Measurements from ENCODE around the gene SHISAL1.

SHISAL1 gene

DNA sequence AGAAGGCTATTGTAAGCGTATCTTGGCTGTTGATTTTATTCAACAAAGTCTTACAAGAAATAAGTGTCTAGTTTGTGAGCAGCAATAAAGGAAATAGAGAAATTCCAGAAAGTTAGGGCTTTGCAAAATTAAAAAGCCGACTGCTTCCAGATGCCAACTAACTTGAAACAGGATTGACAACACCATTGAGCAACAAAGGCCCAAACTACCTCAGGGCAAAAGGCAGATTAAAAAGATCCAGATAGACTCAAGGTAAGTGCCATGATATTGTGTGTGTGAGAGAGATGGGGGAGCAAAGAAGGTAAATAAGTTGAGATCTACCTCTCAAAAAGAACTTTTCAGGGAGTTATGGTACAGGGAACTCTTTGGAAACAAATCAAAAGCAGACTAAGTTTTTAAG, 82.9 kb downstream of the SHISAL1 start:
- no peak for DNase-seq (ENCODE audit: low spot score)

DNA sequence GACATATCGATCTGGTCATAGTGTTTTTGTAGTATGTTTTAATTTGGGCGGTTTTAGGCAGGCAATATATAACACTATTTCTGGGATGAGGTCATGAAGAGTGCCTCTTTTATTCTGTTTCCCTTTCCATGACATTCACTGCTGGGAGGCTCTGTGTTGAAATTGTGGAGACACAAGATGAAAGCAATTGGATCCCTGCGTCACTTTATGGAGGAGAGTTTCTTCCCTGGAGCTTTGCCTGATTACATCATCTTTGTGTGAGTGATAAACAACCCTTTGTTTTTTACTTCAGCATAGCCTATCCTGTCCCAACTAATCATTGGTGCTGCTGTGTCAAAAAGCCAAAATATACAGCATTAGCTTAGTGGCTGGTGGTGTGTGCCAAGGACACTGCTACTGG, 83.4 kb downstream of the SHISAL1 start:
- no peak for DNase-seq (ENCODE audit: low spot score)

DNA sequence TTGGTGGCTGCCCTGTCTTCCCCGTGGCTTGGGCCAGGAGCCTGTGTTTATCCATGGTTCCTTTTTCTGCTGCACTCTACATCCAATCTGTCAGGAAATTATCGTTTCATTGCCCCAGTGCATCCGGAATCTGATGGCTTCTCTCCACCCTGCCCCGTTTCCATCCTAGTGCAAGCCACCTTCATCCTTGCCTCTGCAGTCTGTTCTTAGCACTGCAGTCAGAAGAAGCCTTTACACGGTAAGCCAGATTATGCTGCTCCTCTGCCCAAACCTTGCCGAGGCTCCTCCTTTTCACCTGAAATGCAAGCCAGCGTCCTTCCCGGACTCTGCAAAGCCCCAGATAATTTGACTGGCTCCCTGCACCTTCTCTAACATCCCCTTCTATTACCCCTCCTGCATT, 86.9 kb downstream of the SHISAL1 start:
- DNase-seq (ENCODE audit: low spot score): no peak

DNA sequence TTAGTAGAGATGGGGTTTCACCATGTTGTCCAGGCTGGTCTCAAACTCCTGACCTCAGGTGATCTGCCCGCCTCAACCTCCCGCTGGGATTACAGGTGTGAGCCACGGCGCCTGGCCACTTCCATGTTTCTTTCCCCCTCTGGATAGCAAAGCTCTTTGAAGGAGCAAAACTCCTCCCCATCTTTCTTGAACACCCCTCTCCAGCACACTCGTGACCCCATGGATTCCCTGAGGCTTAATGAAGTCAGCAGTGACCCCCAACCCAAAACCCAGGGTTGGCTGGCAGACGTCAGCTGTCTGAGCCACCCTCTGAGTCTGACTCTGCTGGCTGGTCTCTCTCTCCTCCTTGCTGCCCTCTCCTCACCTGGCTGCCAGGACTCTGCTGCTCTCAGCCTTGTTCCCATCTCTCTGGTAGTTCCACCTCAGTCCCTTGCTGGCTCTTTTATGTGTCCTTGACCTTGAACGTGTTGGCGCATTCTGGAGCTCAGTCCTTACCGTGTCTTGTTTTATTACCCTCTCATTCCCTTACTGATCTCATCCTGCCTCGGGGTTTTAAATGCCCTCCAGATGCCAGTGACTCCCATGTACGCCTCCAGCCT, 87.6 kb downstream of the SHISAL1 start:
- DNase-seq (ENCODE audit: low spot score): no peak

DNA sequence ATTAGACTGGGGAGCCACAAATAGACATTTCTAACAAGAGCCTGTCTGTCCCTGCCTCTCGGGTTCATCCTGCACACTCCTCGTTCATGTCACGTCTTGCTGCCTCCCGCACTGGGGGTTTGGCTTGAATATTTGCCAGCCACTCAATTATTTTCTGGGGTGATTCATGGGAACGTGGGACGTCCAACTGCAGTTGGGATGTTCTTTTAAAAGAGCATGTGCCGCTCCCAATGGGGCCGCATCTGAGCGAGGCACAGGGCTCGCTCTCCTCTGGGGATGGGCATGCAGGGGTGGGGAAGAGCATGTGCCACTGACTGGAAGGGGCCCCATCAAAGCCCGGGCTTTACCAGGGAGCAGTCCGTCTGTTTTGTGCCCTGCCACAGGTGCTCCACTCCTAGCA, 88.6 kb downstream of the SHISAL1 start:
- no peak for DNase-seq (ENCODE audit: low spot score)

DNA sequence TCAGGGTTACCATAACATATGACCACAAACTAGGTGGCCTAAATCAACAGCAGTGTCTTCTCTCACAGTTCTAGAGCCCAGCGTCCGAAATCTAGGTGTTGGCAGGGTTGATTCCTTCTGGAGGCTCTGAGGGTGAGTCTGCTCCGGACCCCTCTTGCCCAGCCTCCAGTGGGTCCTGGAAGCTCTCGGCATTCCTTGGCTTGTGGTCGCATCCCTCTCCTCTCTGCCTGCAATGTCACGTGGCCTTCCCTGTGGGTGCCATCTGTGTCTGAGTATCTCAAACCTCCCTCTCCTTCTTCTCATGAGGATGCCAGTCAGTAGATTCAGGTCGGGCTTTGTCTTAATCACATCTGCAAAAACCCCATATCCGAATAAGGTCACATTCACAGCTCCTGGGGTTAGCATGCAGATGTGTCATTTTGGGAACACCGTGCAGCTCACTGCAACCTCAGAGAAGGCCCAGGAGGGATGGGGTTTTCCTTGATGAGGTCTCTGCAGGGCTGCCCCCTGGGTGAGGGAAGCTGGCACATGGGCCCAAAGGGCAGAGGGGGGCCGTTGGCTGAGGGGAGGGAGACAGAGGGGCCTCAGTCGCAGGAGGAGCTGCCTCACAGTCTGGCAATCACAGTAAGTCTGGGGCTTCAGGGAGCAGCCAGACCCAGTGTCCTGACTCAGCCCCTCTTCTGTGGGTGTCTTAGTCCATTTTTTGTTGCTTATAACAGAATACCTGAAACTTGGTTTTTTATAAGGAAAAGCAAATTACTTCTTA, 90.9 kb downstream of the SHISAL1 start:
- no peak for DNase-seq (ENCODE audit: low spot score)

DNA sequence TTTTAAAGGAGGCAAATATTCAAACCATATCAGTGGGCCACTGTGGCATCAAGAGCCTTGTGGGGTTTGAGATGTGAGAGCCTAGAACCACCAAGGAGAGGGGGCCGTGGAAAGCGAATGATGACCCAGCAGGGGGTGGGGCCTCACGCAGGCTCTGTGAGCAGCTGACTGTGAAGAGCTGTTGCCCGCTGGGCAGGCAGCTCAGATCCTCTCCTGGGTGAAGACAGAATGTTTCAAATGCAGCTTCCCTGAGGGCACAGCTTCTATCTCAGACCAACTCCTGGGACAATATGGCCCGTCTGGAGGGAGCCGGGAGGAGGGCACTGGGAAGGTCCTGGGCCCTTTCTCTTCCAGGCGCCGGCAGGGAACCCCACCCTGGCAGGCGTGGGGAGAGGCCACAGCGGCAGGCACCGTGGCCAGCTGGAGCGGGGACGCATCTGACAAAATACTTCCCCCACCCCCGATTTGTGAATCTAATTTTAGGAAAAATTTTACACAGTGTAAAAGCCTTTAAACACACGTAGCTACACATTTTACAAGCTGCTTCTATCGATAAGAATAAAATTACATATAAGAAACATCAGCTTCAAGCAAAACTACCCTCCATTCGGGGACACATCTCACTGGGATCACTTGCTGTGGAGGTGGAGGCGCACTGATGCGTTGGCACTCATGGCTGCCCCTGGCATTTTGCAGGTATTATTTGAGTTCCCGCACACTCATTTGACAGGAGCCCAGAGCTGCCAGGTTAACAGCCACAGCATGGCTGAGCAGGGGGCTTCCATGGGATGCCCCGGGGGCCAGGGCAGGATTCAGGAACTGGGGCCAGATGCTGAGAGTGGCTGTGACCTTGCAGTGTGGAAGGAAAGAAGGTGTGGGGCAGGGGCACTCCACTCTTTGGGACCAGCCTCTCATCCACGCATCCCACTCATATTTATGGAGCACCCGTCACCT, 91.7 kb downstream of the SHISAL1 start:
- DNase-seq (ENCODE audit: low spot score): no peak

DNA sequence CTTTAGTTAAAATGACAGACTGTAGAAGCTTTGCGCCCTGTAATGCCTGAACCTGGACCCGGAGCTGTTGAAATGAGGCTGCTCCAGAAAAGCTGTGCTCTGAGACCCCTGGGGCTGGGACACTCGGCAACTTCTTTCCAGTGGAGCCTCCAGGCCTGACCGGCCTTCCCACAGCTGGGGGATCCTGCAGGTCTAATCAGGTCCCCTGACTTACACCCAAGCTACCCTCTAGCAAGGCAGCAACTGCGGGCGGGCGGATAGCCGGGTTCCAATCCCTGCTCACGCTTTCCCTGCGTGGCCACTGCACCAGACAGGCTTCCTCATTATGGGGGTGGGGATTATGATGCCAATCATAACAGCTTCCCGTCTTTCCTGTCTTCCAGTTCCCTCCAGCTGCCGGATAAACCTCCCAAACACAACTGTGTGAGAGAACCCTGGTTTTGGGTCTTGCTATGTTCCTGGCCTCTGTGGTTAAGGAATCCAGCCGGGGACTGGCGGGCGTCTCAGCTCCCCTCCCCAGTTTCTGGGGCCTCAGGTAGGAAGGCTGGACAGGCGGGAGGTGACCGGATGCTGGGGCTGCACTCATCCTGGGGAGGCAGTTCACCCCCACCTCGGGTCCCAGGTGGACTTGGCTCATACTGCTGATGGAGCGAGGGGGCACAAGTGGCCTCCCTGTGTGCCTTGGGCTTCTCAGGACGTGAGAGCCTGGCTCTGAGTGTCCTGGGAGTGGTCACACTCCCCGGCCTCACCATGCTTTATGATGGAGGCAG, 93.5 kb downstream of the SHISAL1 start:
- no peak for DNase-seq (ENCODE audit: low spot score)

DNA sequence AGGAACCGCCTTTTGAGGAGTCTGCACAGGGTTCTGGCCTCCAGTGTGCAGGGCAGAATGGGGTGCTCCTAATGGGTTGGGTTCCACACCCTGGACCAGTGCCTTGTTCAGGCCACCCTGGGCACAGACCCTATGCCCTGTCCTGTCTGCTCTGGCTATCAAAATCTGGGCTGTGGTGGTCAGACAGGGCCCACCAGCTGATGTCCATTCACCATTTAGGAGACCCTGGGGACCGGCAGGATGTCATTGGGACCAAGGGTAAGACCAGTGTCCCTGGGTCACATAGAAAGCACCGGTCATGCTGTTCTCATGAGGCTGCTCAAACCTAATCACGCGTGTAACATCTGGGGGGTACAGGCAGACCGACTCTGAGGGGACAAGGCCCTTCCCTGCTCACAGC, 94.7 kb downstream of the SHISAL1 start:
- no peak for DNase-seq (ENCODE audit: low spot score)

DNA sequence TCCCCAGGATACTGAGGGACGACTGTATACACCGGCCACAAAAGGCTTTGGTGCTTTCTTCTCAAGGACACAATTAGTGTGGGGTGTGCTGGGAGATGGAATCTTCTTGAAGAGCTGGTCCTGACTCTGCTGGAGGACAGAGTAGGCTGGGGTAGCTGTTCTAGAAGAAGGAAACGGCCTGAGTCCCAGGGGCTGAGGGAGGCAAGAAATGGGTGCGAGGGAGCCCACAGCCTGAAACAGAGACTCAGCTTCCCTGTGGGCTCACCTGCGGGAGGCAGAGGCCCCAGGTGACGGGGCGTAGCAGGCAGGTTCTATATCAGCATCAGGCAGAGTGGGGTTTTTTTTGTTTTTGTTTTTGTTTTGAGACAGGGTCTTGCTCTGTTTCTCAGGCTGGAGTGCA, 95.4 kb downstream of the SHISAL1 start:
- no peak for DNase-seq (ENCODE audit: low spot score)

DNA sequence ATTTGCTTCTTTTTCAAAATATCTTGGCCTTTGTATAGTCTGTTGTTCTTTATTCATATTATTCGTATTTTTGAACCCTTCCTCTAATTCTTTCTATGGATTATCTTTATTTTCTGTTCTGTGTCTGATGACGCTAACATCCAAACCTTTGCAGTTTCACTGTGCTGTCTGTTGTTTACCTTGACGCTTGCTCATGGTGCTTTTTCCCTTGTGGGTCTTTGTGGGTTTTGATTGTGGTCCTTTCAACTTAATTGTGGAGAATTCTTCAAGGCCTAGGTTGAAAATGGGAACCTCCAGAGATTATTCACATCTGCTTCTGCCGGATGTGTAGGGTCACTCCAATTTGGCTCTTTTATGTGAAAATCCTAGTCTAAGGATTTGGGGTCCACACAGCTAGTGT, 97.5 kb downstream of the SHISAL1 start:
- DNase-seq (ENCODE audit: low spot score): no peak

DNA sequence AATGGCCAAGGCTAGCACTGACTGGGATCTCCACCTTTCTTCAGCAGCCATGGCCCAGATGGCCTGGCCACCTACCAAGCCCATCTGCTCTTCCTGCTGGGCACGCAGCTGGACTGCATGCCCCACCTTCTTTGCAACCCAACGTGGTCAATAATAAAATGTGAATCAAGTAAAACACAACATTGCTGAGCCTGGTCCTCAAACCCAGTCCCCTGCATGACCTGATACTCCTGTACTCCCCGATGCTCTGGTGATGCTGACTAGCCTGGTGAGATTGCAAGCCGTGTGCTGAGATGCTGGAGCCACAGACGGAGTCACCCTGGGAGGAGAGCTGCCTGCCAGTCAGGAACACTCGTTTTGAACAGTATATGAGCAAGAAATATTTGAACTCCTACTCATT, 98.0 kb downstream of the SHISAL1 start:
- no peak for DNase-seq (ENCODE audit: low spot score)

DNA sequence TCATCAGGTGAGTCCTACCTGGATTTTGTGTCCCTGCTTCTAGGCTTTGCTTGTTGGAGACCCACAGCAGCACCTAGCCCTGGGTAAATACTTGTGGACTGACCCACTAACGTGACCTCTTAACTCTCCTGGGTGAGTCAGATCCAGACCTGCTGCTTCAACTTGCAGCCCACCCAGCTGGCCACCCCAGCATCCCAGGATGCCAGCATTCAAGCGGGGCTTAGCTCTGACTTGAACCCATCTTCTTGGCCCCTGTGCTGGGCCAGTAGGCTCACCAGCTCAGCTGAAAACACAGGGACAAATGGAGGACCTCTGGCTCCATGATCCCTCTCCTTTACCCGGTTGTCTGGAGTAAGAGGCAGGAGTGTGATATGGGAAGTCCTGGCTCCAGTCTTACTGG, 98.6 kb downstream of the SHISAL1 start:
- no peak for DNase-seq (ENCODE audit: low spot score)

DNA sequence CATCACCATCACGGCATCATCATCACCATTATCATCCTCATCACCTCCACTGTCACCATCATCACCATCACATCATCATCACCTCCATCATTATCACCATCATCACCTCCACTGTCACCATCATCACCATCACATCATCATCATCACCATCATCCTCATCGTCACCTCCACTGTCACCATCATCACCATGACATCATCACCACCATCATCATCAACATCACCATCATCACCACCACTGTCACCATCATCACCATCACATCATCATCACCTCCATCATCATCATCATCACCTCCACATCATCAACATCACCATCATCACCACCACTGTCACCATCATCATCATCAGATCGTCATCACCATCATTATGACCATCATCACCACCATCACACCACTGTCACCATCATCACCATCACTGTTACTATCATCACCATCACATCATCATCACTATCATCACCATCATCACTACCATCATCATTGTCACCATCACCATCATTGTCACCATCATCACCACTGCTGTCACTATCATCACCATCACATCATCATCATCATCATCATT, 99.2 kb downstream of the SHISAL1 start:
- DNase-seq (ENCODE audit: low spot score): no peak

DNA sequence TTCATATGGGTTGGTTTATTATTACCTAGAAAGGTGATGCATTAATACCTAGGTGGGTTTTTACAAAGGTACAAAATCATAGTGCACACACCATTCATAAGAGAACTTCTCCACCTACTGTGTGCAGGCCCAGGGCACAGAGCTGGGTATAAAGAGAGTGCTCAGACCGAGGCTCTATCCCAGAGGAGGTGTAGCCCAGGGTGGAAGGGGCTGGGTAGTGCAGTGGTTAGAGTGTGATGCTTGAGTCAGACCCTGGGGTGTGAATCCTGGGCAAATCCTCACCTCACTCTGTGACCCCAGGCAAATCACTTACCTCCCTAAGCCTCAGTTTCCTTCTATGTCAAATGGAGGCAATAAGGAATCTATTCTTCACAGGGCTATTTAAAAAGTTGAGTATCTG, 99.8 kb downstream of the SHISAL1 start:
- DNase-seq (ENCODE audit: low spot score): no peak

DNA sequence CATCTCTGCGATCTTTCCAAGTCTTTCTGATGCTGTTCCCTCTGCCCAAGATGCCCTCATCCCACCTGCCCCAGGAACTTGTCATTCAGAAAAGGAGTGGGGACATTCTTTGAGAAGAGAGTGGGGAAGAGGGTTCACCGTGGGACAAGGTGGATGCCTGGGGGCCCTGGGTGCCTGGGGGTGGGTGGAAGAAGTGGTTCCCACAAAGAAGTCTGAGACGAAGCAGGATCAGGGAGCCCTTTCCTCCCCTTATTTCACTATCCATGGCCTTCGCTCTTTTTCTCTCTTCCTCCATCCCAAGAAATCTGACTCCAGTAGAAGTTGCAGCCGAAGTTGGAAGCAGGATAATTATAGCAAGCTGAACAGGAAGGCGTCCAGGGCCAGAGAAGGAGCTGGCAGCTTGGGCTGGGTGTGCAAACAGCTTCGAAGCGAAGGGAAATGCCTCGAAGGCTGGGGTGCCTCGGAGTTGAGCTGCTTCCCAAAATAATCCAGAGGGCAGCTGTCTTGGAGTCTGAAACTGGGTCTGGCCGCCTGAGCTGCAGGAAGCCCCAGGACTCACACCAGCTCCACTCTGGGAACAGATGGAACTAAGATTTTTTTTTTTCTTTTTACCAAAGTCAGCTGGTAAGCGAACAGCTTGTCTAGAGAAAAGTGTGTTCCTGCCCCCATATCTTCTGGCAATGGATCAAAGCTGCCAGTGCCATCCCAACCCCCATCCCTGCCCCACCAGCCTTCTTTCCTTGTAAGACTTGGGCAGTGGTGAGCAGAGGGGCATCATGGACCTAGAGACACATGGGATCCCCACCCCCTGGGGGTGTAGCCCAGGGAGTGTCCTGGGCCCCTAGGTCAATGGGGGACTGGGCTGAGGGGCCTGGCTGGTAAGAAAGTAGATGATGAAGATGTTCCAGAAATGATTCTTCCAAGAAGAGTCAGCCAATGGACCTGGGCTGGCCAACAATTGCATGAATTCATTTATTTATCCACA, 100.5 kb downstream of the SHISAL1 start:
- no peak for DNase-seq (ENCODE audit: low spot score)

DNA sequence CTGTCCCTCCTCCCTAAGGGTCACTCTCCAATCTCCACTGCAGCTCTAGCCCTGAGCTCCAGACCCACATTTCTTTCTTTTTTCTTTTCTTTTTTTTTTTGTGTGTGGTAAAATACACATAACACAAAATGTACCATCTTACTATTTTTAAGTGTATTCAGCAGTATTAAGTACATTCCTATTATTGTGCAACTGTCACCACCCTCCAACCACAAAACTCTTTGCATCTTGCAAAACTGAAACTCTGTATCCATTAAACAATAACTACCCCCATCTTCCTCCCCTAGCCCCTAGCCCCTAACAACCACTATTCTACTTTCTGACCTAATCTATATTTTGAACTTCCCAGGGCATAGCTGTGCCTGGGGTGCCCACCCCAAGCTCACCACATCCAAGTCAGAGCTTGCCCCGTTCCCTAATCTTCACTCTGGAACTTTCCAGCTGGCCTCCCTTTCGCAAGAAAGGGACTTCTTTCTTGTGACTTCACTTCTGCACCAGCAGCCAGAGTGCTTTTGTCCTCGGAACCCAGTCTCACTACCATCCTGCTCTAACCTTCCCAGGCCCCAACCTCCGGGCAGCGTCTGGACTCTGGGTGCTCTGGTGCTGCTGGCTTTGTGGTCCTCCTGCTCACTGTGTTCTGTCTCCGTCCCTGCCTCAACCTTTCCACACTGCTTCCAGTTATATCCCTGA, 101.3 kb downstream of the SHISAL1 start:
- DNase-seq (ENCODE audit: low spot score): no peak

DNA sequence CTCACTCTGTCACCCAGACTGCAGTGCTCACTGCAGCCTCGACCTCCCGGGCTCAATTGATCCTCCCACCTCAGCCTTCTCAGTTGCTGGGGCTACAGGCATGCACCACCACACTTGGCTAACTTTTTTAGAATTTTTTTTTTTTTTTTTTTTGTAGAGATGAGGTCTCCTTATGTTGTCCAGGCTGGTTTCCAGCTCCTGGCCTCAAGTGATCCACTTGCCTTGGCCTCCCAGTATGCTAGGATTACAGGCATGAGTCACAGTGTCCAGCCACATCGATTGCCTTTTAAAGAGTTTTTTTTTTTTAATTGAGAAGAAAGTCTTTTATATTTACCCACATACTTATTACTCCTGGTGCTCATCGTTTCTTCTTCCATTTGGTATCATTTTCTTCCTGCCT, 102.0 kb downstream of the SHISAL1 start:
- no peak for DNase-seq (ENCODE audit: low spot score)

DNA sequence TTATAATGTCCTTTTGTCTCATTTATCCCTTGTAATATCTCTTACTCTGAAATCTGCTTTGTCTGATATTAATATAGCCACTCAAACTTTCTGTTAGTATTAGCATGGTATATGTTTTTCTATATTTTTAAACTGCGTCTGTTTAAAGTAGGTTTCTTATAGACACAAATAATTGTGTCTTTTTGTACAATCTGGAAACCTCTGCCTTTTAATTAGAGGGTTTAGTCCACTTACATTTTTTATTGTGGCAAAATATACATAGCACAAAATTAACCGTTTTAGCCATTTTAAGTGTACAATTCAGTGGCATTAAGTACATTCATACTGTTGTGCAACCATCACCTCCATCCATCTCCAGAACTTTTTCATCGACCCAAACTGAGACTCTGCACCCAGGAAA, 103.4 kb downstream of the SHISAL1 start:
- no peak for DNase-seq (ENCODE audit: low spot score)

DNA sequence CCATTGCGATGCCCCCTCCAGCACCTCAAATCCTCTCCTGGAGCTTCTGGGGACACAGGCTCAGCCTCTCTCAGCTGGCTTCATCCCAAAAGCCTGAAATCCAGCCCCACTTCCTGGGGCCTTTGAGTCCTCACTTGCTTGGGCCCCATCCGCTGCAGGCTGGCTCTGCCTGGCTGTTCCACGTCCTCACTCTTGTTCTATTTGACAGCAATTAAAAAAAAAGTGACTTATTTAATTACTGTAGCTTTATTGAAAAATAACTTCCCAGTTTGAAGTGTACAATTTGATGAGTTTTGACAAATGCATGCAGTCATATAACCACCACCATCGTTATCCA, 104.8 kb downstream of the SHISAL1 start:
- no peak for DNase-seq (ENCODE audit: low spot score)

All from RKO (cell line).